Measurements from ENCODE around the gene SPINT1.

Gene SPINT1, protein sequence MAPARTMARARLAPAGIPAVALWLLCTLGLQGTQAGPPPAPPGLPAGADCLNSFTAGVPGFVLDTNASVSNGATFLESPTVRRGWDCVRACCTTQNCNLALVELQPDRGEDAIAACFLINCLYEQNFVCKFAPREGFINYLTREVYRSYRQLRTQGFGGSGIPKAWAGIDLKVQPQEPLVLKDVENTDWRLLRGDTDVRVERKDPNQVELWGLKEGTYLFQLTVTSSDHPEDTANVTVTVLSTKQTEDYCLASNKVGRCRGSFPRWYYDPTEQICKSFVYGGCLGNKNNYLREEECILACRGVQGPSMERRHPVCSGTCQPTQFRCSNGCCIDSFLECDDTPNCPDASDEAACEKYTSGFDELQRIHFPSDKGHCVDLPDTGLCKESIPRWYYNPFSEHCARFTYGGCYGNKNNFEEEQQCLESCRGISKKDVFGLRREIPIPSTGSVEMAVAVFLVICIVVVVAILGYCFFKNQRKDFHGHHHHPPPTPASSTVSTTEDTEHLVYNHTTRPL

DNA sequence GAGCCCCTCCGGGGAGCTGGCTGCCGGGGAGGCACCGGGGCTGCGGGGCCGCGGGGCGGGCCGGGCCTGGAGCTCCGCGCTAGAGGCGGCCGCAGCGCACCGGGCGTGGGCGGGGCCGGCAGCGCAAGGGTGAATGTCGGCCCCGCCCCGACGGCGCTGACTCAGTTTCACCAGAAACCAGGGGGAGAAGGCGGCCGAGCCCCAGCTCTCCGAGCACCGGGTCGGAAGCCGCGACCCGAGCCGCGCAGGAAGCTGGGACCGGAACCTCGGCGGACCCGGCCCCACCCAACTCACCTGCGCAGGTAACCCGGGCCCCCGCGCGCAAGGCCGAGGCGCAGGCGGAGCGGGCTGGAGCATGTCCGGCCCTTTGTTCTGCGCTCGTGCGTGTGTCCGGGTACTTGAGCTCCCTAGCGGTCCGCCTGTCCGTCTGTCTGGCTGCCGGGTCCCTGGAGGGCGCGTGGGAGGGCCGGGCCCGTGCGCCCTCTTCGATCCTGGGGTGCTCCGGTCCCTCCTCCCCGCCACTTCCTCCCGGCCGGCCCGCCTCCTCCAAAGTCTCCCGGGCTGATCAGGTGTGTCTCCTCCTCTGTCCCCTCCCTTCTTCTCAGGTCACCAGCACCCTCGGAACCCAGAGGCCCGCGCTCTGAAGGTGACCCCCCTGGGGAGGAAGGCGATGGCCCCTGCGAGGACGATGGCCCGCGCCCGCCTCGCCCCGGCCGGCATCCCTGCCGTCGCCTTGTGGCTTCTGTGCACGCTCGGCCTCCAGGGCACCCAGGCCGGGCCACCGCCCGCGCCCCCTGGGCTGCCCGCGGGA lies at the start of gene SPINT1:
SPINT1 (plus strand) TSS at position 164 of the 811 bp plus-strand sequence; CDS start at position 671, 507 bp downstream.
- peak; percentile 33 for DNase-seq

DNA sequence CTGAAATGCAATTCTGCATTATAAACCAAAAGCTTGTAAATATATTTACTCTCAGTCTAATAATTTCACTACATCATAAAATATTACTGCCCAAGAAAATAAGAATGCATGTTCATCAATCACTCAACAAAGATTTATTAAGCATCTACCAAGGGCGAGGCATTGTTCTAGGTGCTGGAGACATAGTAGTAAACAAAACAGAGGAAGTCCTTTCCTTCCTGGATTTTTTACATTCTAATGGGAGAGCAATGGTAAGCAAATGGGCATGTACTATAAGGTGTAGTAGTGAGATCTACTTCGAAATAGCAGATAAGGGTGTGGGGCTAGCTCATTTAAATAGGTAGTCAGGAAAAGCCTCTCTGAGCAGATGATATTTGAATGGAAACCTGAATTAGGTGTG lies 47.8 kb upstream of the SPINT1 start:
- no peak for DNase-seq

DNA sequence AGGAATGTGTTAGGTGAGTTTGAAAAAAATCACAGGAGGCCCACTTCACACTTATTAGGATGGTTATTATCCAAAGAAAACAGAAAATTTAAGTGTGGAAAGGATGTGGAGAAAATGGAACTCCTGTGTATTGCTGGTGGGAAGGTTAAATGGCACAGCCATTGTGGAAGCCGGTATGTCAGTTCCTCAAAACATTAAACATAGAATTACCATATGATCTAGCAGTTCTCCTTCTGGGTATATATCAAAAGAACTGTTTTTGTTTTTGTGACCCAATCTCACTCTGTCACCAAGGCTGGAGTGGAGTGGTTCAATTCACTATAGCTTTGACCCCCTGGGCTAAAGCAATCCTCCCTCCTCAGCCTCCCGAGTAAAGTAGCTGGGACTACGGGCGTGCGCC lies 47.3 kb upstream of the SPINT1 start:
- no peak for DNase-seq

DNA sequence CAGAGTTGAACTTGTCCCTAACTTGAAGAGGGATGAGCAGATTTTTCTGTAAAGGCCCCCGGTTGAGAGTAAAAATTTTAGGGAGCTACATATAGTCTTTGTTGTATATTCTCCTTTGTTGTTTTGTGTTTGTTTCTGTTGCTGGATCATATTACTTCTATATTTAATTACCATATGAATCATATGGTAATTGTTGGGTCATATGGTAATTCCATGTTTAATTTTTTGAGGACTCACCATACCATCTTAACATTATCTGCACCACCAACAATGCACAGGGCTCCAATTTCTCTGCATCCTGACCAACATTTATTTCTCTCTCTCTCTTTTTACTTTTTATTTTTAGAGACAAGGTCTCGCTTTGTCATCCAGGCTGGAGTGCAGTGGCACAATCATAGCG lies 44.3 kb upstream of the SPINT1 start:
- DNase-seq, result no peak

DNA sequence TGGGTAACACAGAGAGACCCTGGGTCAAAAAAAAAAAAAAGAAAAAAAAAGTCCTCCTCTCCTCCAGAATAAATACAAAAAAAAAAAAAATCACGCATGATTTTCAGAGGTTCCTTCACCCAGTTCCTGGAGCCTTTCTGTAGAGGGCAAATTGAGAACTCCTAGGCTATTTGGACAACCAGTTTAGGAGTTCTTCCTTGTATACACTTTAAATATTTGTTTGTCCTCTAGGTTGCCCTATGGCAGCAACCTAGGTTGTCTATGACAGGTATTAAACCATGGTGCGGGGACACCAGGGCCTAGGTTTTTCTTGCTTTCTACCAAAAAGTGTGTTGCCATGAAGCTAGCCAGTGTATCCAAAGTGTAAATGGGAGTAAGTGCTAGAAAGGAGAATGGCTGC lies 40.8 kb upstream of the SPINT1 start:
- no peak for DNase-seq

DNA sequence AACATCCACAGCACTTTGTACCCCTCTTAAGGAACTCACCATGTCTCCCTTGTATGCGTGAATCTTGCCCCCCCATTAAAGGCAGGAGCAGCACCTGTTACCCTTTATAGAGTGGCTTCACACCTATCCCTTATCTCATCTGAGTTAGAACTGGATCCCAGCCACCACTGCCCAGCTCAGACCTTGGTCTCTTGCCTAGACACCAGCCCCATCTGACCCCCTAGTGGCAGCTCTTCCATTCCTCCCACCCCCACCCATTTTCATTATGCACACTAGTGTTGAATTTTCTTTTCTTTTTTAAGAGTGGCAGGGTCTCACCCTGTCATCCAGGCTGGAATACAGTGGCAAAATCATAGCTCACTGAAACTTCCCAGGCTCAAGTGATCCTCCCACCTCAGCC lies 40.2 kb upstream of the SPINT1 start:
- DNase-seq, result no peak

DNA sequence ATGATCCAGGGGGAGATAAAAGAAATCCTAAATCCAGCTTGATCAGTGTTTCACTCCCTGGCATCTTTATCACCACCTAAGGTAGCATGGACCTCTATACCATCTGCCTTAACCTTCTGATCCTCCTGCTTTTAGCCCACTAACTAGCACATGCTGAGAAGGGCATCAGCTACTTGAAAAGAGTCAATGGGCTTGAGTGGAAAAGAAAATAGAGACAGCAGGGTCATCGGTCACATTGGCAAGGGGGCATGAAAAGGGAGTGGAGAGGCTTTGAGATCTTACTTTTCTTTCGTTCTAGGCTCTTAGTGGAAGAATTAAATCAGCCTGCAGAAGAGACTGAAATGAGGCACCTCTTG lies 37.2 kb upstream of the SPINT1 start:
- no peak for DNase-seq

DNA sequence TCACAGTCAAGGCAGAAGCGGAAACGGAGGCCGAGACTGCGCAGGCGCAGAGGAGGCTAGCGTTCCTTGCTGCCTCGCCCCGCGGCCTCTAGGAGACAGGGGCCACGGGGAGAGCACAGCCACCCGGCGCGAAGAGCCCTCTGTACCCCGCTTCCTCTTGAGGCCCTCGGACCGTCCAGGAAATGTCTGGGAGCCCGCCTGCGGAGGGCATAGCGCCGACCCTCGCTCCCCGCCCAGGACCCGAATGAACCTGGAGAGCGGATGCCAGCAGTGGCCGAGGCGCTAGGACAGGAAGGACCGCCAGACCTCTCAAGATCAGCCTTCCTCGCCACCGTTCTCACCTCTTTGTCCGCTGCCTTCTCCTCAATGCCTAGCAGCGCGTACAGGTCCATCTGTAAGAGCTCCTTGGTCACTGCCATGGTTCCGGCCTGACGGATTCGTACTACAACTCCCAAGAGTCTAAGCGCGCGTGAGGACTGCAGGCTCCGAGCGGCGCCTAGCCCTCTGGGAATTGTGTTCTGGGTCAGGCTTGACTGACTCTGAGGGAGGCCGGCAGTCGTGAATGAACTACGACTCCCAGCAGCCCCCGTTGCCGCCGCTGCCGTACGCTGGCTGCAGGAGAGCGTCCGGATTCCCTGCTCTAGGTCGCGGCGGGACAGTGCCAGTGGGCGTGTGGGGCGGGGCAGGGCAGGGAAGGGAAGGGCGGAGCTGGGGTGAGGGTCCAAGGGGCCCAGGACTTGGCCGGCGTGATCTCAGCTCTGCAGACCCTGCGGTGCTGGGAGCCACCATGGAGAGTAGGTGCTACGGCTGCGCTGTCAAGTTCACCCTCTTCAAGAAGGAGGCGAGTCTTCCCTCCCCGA lies 36.6 kb upstream of the SPINT1 start, which contains the start of the genes DNAJC17 and ZFYVE19:
DNAJC17 (minus strand) TSS at position 446 of the 860 bp plus-strand sequence; CDS start at position 419, 27 bp downstream.
ZFYVE19 (plus strand) TSS at position 62 of the 860 bp plus-strand sequence; CDS start at position 563, 501 bp downstream.
- peak; percentile 92 for DNase-seq

DNA sequence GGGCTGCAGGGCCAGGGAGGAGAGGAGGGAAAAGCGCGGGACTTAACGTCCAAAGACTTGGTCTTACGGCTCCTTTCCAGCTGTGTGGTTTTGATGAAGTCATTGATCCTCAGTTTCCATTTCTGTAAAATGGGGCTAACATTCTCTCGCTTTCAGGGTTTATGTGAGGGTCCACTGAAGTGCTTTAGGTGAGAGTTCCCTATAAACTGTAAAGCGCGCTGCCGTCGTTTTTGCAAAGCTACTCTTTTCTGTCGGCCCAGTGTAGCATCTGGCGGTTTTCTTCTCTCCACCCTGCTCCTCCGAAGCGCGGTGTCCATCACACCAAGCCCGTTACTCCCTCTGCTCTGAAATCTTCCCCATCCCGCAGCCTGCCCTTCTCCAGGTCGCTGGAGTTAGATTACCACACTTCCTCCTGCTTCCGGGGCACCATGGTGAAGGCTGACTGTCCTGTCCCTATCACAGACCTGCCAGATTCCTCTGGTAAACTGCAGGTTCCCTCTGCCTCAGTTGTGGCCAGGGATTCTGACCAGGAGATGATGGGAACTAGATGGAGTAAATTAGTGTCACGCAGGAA lies 35.9 kb upstream of the SPINT1 start:
- DNase-seq, result no peak

DNA sequence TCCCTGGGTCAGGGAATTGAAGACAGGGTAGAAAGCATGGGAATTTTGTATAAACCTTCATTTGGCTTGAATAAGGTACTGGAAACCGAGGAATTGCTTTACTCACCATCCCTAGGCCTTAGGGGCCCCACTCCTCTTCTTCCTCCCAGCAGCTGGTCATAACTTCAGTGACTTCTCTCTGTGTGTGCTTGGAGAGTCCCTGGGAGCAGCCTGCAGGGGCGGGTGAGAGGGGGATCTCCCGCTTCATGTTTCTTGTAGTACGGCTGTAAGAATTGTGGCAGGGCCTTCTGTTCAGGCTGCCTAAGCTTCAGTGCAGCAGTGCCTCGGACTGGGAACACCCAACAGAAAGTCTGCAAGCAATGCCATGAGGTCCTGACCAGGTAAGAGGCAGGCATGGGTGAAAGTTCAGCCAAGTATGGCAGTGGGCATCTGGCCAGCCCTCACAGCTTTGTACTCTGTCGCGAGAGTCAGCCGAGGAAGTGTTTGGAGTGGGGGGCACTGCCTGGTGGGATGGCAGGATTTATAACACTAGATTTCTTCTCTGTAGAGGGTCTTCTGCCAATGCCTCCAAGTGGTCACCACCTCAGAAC lies 34.9 kb upstream of the SPINT1 start:
- DNase-seq, result no peak

DNA sequence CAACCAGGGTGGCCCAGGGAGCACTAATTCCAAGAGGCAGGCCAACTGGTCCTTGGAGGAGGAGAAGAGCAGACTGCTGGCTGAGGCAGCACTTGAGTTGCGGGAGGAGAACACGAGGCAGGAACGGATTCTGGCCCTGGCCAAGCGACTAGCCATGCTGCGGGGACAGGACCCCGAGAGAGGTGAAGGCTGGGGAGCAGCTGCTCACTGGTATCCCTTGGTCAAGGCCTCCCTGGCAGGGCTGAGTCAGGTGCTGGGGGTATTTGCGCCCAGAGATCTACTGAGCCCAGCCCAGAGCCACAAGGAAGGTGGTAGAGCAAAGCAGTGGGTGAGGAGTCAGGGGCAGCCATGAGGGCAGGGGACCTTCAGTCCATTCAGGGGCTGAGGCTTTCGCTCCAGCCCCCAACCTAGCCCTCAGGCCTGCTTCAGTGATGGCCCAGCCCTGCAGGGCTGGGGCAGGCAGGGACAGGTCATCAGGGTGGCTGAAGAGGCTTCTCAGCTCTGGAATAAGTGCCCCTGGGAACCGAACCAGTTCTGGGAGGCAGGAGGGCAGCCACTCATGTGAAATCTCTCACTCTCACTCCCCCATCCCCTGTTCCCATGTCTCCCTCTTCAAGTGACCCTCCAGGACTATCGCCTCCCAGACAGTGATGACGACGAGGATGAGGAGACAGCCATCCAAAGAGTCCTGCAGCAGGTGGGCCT lies 31.0 kb upstream of the SPINT1 start:
- DNase-seq, result no peak

DNA sequence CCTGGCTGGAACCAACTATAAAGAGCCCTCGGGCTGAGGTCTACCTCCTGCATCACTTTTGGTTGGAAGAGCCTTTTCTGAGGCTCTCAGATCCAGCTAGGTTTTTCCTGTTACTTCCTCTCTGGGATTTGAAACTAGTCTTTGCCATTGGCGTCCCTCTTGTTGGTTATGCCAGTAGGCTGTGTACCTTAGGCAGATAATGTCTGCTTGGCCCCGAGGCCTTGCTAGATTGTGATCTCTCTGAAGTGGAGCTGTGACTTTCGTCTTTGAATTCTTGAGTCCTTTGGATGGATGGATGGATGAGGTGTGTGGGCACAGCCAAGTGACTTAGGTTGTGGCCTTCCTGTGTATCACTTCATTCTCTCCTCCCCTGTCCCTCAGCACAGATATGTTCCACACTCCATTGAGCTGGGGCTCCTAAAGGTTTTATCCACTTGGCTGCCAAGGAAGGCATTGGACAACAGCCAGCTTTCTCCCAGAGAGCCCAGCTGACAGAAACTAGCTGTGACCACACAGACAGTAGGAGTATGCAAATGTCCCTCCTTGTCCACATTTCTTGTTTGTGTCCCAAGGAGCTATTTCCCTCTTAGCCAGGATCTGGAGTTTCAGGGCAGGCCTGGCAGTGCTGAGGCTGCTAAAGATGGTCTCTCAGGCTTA lies 28.7 kb upstream of the SPINT1 start:
- DNase-seq, result no peak

DNA sequence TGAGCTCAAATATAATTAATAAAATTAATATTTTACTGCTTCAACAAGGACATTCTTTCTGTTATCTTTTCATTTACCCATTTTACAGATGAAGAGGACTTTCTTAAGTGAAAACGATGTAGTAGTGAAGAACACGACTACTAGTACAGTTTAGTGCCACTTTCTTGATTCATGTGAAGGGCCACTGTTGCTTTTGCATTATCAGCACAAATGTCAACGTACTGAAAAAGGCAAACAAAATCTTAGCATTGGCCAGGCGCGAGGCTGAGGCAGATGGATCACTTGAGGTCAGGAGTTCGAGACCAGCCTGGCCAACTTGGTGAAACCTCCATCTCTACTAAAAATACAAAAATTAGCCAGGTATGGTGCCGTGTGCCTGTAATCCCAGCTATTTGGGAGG lies 24.8 kb upstream of the SPINT1 start:
- DNase-seq, result no peak

DNA sequence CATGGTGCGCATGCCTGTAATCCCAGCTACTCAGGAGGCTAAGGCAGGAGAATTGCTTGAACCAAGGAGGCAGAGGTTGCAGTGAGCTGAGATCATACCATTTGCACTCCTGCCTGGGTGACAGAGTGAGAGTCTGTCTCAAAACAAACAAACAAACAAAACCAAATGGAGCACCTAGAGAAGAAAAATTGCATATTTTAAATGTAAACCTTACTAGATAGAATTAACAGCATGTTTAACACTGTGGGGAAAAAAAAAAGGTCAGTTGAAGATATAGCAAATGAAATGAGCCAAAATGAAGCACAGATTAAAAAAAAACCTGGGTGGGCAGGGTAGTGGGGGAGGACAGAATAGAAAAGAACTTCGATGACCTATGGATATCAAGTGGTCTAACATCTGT lies 22.7 kb upstream of the SPINT1 start:
- DNase-seq, result no peak

DNA sequence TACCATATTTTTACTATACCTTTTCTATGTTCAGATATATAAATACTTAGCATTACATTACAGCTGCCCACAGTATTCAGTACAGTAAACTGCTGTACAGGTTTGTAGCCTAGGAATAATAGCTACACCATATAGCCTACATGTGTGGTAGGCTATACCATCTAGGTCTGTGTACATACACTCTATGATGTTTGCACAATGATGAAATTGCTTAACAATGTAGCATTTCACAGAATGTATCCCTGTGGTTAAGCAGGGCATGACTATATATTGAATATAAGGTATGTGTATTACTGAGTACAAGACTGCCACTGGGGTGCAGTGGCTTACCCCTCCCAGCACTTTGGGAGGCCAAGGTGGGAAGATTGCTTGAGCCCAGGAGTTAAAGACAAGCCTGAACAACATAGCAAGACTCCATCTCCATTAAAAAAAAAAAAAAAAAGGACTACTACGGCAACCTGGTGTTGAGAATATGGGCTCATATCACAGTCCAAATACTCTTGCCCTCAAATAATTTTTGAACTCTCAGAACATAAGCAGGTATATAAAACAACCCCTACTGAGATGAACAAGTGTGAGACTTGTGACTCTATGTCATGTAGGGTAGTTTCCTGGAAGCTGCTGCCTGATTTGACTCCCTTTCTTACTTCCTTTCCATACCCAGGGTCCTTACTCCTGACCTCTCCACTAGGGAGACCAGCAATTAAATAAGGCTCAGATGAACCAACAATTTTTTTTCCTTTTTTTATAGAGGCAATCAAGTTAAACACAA lies 20.1 kb upstream of the SPINT1 start:
- DNase-seq, result no peak

DNA sequence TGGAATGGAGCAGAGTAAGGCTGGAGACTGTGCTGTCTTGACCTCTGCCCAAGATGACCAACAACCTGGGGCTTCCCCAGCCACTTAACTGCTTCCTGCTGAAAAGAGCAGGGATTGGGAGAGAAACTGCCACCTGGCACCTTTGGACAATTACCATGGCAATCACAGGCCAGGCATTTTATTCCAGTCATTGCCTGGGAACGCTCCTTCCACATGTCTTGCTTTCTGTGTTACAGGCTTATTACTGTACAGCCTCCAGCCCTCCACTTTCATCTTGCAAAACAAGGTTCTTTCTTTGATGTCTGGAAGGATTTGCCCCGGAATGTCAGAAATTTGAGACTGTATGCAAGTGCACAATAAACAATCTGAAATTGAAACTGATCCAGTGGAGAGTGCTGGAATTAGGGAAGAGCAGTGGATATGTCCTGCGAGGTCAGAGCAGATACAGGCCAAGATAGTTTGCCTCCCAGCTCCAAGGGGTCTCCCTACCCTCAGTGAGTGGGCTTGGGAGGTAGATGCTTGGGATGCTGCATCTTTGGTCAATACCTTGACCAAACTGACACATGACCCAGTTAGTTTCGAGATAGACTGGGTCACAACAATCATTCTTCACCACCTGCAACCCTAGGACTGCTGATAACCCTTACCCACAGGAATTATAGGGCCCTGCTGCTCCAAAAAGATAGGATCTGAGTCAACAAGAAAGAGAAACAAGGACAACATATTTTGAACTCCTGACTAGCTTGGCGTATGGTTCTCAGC lies 18.0 kb upstream of the SPINT1 start:
- no peak for DNase-seq

DNA sequence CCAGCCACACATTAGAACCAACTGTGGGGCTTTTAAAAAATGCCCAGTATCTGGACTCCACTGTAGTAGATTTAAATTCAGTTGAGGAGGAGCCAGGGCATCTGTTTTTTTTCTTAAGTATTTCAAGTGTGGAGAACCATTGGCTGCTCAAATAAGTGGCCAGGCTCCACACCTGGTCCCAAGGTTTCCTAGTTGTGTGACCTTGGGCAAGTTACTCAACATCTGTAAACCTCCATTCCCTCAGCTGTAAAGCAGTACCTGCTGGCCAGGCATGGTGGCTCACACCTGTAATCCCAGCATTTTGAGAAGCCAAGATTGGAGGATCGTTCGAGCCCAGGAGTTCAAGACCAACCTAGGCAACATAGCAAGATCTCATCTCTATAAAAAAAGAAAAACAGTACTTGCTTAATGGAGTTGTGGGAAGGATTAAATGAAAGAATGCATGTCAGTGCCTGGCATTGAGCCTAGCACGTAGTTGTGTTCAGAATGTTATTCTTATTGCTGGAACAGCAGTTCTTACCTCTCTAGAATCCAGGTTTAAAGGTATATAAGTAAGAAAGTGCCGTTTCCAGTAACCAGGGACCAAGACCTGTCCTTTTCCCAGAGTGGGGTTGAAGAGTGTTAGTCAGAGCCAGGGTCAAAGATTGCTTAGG lies 17.3 kb upstream of the SPINT1 start:
- no peak for DNase-seq

DNA sequence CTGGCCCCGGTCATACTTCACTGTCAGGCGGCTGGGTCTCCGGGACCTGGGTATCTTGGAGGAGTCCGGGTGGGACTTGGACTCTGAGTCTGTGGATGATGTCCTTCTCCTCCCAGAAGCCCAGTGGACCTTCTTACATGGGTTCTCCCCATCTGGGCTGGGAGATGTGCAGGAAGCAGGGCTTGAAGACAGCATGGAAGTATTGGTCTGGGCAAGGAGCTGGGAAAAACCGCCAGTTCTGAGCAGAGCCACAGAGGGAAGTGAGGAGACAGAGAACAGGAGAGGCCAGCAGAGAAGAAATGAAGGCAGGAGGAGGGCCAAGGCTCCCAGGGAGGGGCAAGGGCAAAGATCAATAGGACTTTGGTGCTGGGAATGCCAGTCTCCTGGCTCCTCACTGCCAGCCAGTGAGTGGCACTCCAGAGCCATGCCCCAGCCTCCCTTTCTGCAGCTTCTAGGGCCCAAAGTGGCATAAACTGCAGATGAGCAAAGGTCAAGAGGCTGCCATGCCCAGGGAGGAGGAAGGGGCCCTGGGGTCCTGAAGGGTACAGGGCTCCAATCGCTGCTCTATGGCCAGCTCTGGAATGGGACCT lies 15.3 kb upstream of the SPINT1 start, which contains the start of gene PPP1R14D:
PPP1R14D (minus strand) TSS at position 262 of the 590 bp plus-strand sequence; CDS start at position 195, 67 bp downstream.
- no peak for DNase-seq
